Mesendoderm (in vitro differentiated cells): ENCODE data around the gene CD248.

Experiments
- DNase-seq: peaks from one replicate; pipeline ENCODE4 v3.0.0; 2013
- H2AK5ac ChIP-seq: 2 replicates; pipeline ENCODE4 v1.6.1; 2013; ENCODE audit warnings: low read length, inconsistent platforms
- H2BK120ac ChIP-seq: 2 replicates; pipeline ENCODE4 v1.6.1; 2013; ENCODE audit warnings: low read depth, mild to moderate bottlenecking, low read length, moderate library complexity, mixed read lengths
- H2BK15ac ChIP-seq: replicated peaks from 2 replicates; pipeline ENCODE4 v1.6.1; 2013; ENCODE audit warnings: low read depth, mild to moderate bottlenecking, moderate library complexity
- H2BK5ac ChIP-seq: 2 replicates; pipeline ENCODE4 v1.6.1; 2013; ENCODE audit warnings: low read length, inconsistent platforms
- H3K18ac ChIP-seq: 2 replicates; pipeline ENCODE4 v1.6.1; 2013; ENCODE audit warnings: mild to moderate bottlenecking, low read length, mixed read lengths
- H3K23ac ChIP-seq: one replicate; pipeline ENCODE4 v1.6.1; 2013; ENCODE audit warnings: low read length
- H3K27ac ChIP-seq: 2 replicates; pipeline ENCODE4 v1.5.1; 2013; ENCODE audit warnings: low read depth, mild to moderate bottlenecking, inconsistent platforms, low read length, moderate library complexity
- H3K27me3 ChIP-seq: 2 replicates; pipeline ENCODE4 v1.6.1; 2013; ENCODE audit warnings: low read length, control low read depth, mild to moderate bottlenecking, inconsistent platforms; ENCODE audit not compliant: insufficient read depth, poor library complexity
- H3K36me3 ChIP-seq: 2 replicates; pipeline ENCODE4 v1.6.1; 2013; ENCODE audit warnings: low read length, inconsistent platforms; ENCODE audit not compliant: control insufficient read depth, insufficient read depth
- H3K4ac ChIP-seq: one replicate; pipeline ENCODE4 v1.6.1; 2013; ENCODE audit warnings: low read depth, mild to moderate bottlenecking, low read length, moderate library complexity
- H3K4me1 ChIP-seq: 2 replicates; pipeline ENCODE4 v1.6.1; 2013; ENCODE audit warnings: low read depth, low read length, inconsistent platforms; ENCODE audit not compliant: control insufficient read depth
- H3K4me2 ChIP-seq: 2 replicates; pipeline ENCODE4 v1.6.1; 2013; ENCODE audit warnings: low read length
- H3K4me3 ChIP-seq: 2 replicates; pipeline ENCODE4 v1.5.1; 2013; ENCODE audit warnings: mild to moderate bottlenecking, low read length
- H3K56ac ChIP-seq: one replicate; pipeline ENCODE4 v1.6.1; 2013; ENCODE audit warnings: low read length
- H3K79me1 ChIP-seq: 2 replicates; pipeline ENCODE4 v1.6.1; 2013; ENCODE audit warnings: low read length, inconsistent platforms
- H3K79me2 ChIP-seq: 2 replicates; pipeline ENCODE4 v1.6.1; 2013; ENCODE audit warnings: mild to moderate bottlenecking, low read length; ENCODE audit not compliant: control insufficient read depth, insufficient read depth
- H3K9ac ChIP-seq: 2 replicates; pipeline ENCODE4 v1.6.1; 2013; ENCODE audit warnings: low read length, inconsistent platforms
- H4K5ac ChIP-seq: one replicate; pipeline ENCODE4 v1.6.1; 2013; ENCODE audit warnings: low read length
- H4K8ac ChIP-seq: one replicate; pipeline ENCODE4 v1.6.1; 2013; ENCODE audit warnings: low read depth, mild to moderate bottlenecking, control low read depth, low read length, moderate library complexity
- WGBS: extraction: QIAGEN DNeasy Blood & Tissue Kit; methylation state at CpG from one replicate; pipeline ENCODE4 v1.1.7; 2013; ENCODE audit warnings: low lambda C conversion rate, missing lambda C conversion rate; ENCODE audit not compliant: insufficient coverage; ENCODE audit errors: extremely low coverage; 5-methylcytosine and 5-hydroxymethylcytosine counted together

CD248 gene

DNA sequence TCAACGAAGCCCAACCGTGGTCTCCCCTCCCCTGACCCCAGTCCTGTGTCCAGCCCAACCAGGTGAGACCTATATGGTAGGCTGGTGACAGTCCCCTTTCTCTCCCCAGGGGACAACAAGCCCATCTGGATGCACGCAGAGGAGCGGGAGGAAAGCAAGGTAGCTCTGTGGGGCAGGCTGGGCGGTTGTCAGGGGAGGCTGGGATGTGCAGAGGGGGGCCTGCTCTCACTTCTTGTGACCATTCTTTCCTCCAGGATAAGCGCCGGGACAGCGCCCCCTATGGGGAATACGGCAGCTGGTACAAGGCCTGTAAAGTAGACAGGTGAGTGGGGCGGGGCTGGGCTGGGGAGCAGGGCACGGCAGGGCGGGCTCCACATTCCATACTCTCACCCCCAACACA is 51.9 kb downstream of the CD248 start:
- Histone ChIP-seq H3K36me3 (peaks cover 12% of the 10 kb centered on the region), H2BK15ac (no peak overlapping the region), H3K4me1 (no peaks in the 10 kb centered on the region), H2BK120ac (no peak overlapping the region), H3K56ac (no peak overlapping the region), H3K79me2 (peaks cover 2% of the 10 kb centered on the region), H3K27me3 (no peaks in the 10 kb centered on the region), H3K4ac (no peak overlapping the region), H2AK5ac (no peak overlapping the region), H2BK5ac (no peak overlapping the region), H3K27ac (no peak overlapping the region), H4K5ac (no peak overlapping the region), H3K9ac (no peak overlapping the region), H3K18ac (no peak overlapping the region), H4K8ac (no peak overlapping the region), H3K4me2 (no peak overlapping the region), H3K4me3 (no peak overlapping the region), H3K79me1 (peaks cover 4% of the 10 kb centered on the region), H3K23ac (no peak overlapping the region)
- WGBS, result no CpG with 5 or more reads among the region's 12 CpGs
- peak; percentile 72 for DNase-seq
